Liver (tissue), 3 donors: ENCODE data around the gene SAC3D1.

Source experiments
- HNF4G ChIP-seq: IDR thresholded peaks from 2 replicates; pipeline ENCODE4 v1.6.1; 2016; ENCODE audit warnings: antibody characterized with exemption
- JUND ChIP-seq, 2 donors: IDR thresholded peaks; 2 replicates each; pipeline ENCODE4 v1.6.1; 2016; ENCODE audit warnings: antibody characterized with exemption in 2 of 2
- RAD21 ChIP-seq, 2 donors: IDR thresholded peaks; 2 replicates each; pipeline ENCODE4 v1.6.1; 2016; ENCODE audit warnings: antibody characterized with exemption in 2 of 2, mild to moderate bottlenecking in 2 of 2
- RXRA ChIP-seq, 2 donors: IDR thresholded peaks; 2 replicates each; pipeline ENCODE4 v1.6.1; 2017 to 2018; ENCODE audit warnings: antibody characterized with exemption in 2 of 2, mild to moderate bottlenecking in 1 of 2
- TAF1 ChIP-seq: conservative IDR thresholded peaks from 2 replicates; pipeline ENCODE4 v1.6.1; 2016; ENCODE audit warnings: antibody characterized with exemption, mild to moderate bottlenecking
- YY1 ChIP-seq: IDR thresholded peaks from 2 replicates; pipeline ENCODE4 v1.6.1; 2016; ENCODE audit warnings: antibody characterized with exemption, mild to moderate bottlenecking
- TF ChIP-seq, protein P1 (sequence below): fragments of 150-350 bp; IDR thresholded peaks from 2 replicates; pipeline ENCODE4 v1.5.1; 2017; ENCODE audit warnings: improper control_type of control experiment, low read depth, low read length; ENCODE audit not compliant: missing input control
- TF ChIP-seq, protein P2 (sequence below): IDR thresholded peaks from 2 replicates; pipeline ENCODE4 v1.6.1; 2016; ENCODE audit warnings: antibody characterized with exemption, mild to moderate bottlenecking
- donor health status: healthy.
- donor health status: healthy.

DNA sequence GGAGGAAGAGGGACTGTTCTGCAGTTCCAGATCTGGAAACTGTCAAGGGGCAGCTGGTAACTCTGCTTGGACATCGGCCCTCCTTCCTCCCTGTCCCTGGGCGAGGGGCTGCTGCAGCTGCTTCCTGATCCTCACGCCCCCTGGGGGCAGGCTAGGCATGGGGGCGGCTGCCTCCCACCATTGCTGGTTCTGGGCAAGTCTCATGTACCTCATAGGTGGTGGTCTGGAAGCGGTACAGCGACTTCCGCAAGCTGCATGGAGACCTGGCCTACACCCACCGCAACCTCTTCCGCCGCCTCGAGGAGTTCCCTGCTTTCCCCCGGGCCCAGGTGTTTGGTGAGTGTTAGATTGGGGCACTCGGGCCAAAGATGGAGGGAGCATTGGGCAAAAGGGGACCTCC lies 8.8 kb upstream of the SAC3D1 start:
- TF ChIP-seq, protein P1, sequence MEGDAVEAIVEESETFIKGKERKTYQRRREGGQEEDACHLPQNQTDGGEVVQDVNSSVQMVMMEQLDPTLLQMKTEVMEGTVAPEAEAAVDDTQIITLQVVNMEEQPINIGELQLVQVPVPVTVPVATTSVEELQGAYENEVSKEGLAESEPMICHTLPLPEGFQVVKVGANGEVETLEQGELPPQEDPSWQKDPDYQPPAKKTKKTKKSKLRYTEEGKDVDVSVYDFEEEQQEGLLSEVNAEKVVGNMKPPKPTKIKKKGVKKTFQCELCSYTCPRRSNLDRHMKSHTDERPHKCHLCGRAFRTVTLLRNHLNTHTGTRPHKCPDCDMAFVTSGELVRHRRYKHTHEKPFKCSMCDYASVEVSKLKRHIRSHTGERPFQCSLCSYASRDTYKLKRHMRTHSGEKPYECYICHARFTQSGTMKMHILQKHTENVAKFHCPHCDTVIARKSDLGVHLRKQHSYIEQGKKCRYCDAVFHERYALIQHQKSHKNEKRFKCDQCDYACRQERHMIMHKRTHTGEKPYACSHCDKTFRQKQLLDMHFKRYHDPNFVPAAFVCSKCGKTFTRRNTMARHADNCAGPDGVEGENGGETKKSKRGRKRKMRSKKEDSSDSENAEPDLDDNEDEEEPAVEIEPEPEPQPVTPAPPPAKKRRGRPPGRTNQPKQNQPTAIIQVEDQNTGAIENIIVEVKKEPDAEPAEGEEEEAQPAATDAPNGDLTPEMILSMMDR, result no peak
- no peak for TF ChIP-seq RXRA (IDR thresholded peaks at IDR 0.05)
- no peak for TF ChIP-seq RAD21 (IDR thresholded peaks at IDR 0.05)
- no peak for TF ChIP-seq YY1
- no peak for TF ChIP-seq TAF1
- TF ChIP-seq, protein P2, sequence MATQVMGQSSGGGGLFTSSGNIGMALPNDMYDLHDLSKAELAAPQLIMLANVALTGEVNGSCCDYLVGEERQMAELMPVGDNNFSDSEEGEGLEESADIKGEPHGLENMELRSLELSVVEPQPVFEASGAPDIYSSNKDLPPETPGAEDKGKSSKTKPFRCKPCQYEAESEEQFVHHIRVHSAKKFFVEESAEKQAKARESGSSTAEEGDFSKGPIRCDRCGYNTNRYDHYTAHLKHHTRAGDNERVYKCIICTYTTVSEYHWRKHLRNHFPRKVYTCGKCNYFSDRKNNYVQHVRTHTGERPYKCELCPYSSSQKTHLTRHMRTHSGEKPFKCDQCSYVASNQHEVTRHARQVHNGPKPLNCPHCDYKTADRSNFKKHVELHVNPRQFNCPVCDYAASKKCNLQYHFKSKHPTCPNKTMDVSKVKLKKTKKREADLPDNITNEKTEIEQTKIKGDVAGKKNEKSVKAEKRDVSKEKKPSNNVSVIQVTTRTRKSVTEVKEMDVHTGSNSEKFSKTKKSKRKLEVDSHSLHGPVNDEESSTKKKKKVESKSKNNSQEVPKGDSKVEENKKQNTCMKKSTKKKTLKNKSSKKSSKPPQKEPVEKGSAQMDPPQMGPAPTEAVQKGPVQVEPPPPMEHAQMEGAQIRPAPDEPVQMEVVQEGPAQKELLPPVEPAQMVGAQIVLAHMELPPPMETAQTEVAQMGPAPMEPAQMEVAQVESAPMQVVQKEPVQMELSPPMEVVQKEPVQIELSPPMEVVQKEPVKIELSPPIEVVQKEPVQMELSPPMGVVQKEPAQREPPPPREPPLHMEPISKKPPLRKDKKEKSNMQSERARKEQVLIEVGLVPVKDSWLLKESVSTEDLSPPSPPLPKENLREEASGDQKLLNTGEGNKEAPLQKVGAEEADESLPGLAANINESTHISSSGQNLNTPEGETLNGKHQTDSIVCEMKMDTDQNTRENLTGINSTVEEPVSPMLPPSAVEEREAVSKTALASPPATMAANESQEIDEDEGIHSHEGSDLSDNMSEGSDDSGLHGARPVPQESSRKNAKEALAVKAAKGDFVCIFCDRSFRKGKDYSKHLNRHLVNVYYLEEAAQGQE, result no peak
- no peak for TF ChIP-seq JUND (IDR thresholded peaks at IDR 0.05)
- TF ChIP-seq HNF4G, result no peak
